GM21360 (cell line): ENCODE measurements around the gene GAS6.
"Not testable (repeated sequence)": the region's sequence is repeated elsewhere in the genome, so short reads cannot be mapped to it uniquely, and the experiment has no call there.

Experiments used
- ATAC-seq: cut with Tn5 transposase; IDR thresholded peaks from one replicate; pipeline ENCODE4 v1.9.1; 2021; ENCODE audit warnings: mild to moderate bottlenecking, moderate library complexity; ENCODE audit not compliant: unreplicated experiment

GAS6 gene

GRCh38 chr13:113863524-113864272 is at the start of gene GAS6:
TSS of gene GAS6 (minus strand) at chr13:113864076. CDS start at chr13:113863920, 156 bp downstream.
- ATAC-seq, result no peak

GRCh38 chr13:113913408-113913807 is 49.5 kb upstream of the GAS6 start:
- ATAC-seq, result not testable (repeated sequence)

- ATAC-seq, result no peak
Observed at GRCh38 chr13:113912596-113912995, 48.7 kb upstream of the GAS6 start.

GRCh38 chr13:113907635-113908617 is 44.0 kb upstream of the GAS6 start:
- ATAC-seq, result no peak

- ATAC-seq, result no peak
Observed at GRCh38 chr13:113906571-113906970, 42.7 kb upstream of the GAS6 start.

- no peak for ATAC-seq
Observed at GRCh38 chr13:113905942-113906341, 42.1 kb upstream of the GAS6 start.

GRCh38 chr13:113905018-113905417 is 41.1 kb upstream of the GAS6 start:
- no peak for ATAC-seq

GRCh38 chr13:113904411-113904810 is 40.5 kb upstream of the GAS6 start:
- no peak for ATAC-seq

- ATAC-seq, result no peak
Observed at GRCh38 chr13:113903912-113904311, 40.0 kb upstream of the GAS6 start.

- no peak for ATAC-seq
Observed at GRCh38 chr13:113902986-113903775, 39.3 kb upstream of the GAS6 start.

- no peak for ATAC-seq
Observed at GRCh38 chr13:113902481-113902880, 38.6 kb upstream of the GAS6 start.

- ATAC-seq, result no peak
Observed at GRCh38 chr13:113901642-113902041, 37.8 kb upstream of the GAS6 start.

GRCh38 chr13:113901231-113901630 is 37.4 kb upstream of the GAS6 start:
- ATAC-seq, result no peak

GRCh38 chr13:113900646-113901045 is 36.8 kb upstream of the GAS6 start:
- no peak for ATAC-seq

GRCh38 chr13:113898391-113898790 is 34.5 kb upstream of the GAS6 start:
- no peak for ATAC-seq

GRCh38 chr13:113897966-113898365 is 34.1 kb upstream of the GAS6 start:
- no peak for ATAC-seq

GRCh38 chr13:113897161-113897560 is 33.3 kb upstream of the GAS6 start:
- ATAC-seq, result no peak

- no peak for ATAC-seq
Observed at GRCh38 chr13:113895436-113895835, 31.6 kb upstream of the GAS6 start.

GRCh38 chr13:113890774-113891480 is 27.1 kb upstream of the GAS6 start:
- no peak for ATAC-seq

- ATAC-seq, result no peak
Observed at GRCh38 chr13:113889467-113889866, 25.6 kb upstream of the GAS6 start.
